GM18499 (cell line): ENCODE measurements around the gene IPO13.

ENCODE experiments used
- ATAC-seq: cut with Tn5 transposase; IDR thresholded peaks from one replicate; pipeline ENCODE4 v1.9.1; 2021; ENCODE audit warnings: moderate number of reproducible peaks; ENCODE audit not compliant: insufficient read depth, unreplicated experiment

The IPO13 gene

GRCh38 chr1:43984855-43985254 lies 38.1 kb downstream of the IPO13 start:
- ATAC-seq, result no peak

DNA sequence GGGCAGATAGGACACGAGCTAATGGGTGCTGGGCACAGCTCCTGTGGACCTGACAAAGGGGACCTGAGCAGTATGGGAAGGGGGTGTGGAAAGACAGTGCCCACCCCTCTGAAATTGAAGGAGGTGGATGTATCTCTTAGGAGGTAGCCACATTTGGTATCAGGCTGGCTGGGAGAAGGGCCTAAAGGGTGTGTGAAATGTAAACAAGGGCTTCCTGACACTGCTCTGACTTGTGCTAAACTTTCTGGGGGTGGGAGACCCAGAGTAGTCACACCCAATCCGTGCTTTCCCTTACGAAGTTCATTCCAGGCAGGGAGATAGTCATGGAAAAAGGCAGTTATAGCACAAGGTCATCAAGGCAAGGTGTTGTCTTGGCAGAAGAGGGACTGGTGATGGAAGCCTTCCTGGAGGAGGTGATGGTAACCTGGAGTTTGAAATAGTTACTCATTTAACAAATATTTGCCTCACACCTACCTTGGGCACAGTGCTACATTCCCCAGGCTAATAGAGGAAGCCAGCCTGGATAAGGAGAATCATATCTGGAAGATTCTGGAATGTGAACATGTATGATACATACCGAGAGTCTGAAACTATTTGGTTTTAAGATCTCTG lies 39.3 kb downstream of the IPO13 start:
- ATAC-seq, result no peak

DNA sequence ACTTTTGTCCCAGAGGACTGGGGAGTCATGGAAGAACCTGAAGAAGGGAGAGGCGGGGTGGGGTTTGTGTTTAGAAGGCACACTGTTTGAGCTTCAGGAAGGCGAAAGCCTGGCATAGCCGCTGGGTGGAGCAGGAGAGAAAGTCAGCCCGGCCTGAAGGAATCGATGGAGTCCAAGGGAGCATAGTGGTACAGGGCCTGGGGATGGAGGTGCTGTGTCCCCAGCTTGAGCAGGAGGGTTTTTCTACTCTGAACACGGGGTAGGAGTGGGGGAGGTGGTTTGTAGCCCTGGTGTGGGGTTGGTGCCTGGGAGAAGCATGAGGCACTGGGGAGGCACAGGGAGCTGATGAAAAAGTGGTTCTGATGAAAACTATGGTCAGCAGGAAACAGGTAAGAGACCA lies 40.0 kb downstream of the IPO13 start:
- ATAC-seq, result no peak

- no peak for ATAC-seq
Observed at GRCh38 chr1:43987159-43987902, 40.6 kb downstream of the IPO13 start.

GRCh38 chr1:43990271-43991199 lies 43.8 kb downstream of the IPO13 start:
- no peak for ATAC-seq

- ATAC-seq, result no peak
Observed at GRCh38 chr1:43991200-43991475, 44.4 kb downstream of the IPO13 start.

- no peak for ATAC-seq
Observed at GRCh38 chr1:43991476-43992231, 44.9 kb downstream of the IPO13 start, which contains the start of gene CCDC24. Gene CCDC24 (plus strand): TSS chr1:43991599. CDS start chr1:43991879, 280 bp downstream.

- no peak for ATAC-seq
Observed at GRCh38 chr1:43992232-43992995, 45.7 kb downstream of the IPO13 start.

DNA sequence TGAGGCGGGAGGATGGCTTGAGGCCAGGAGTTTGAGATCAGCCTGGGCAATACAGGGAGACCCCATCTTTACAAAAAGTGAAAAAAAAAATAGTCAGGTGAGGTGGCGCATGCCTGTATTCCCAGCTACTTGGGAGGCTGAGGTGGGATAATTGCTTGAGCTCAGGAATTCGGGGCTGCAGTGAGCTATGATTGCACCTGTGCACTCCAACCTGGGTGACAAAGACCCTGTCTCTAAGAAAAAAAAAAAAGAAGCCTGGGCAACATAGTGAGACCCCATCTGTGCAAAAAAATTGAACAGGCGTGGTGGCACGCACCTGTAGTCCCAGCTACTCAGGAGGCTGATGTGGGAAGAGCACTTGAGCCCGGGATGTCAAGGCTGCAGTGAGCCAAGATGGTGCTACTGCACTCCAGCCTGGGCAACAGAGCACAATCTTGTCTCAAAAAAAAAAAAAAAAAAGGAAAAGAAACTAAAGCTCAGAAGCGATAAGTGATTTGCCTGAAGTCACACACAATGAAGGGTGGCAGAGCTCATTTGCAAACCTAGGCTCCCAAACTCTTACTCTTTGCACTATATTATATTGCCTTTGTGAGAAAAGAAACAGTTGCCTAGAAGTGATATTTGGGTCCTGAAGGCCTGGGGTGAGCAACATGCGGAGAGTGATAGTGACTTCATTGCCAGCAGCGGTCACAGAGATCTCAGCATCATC lies 46.6 kb downstream of the IPO13 start:
- no peak for ATAC-seq

- ATAC-seq, result no peak
Observed at GRCh38 chr1:43994071-43994470, 47.3 kb downstream of the IPO13 start.

DNA sequence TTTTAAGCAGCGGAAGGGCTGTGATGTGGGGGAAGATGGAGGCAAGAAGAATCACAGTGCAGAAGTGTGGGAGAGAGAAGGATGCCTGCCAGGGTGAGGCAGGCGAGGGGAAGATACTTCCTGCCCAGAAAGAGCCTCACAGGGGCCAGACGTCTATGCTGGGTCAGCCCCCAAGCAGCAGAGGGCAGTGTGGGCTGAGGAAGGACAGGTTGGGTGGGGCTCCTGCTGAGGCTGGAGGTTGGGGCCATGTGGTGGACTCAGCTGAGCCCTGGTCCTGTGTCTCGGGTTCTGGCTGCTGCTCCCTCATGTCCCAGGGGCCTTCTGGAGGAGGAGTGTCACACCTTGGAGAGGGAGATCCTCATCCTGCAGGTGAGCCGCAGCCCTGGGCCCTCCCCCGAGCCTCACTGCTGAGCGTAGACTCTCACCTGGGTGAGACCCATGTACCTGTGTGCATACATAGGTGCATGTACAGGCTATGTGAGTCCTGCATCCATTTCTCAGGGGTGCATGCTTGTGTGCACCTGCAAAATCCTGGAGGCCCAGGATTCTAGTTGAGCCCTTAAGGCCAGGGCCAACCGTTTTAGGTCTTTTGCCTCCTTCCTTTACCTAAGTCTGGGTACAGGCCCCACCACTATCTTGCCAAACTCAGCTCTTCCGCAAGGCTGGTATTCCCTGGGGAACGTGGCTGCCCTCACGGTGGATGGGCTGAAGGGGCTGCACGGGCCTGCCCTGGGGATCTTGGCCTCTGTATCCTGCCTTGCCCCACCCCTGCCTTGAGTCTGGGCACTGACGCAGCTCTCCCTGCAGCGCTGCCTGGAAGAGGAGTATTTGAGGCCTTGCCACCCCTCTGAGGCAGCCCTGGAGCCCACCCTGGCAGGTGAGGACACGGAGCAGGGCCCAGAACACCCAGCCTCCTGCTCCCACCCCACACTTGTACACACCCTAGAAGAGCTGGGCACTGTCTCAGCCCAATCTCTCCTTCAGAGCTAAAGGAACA lies 48.3 kb downstream of the IPO13 start:
- no peak for ATAC-seq

DNA sequence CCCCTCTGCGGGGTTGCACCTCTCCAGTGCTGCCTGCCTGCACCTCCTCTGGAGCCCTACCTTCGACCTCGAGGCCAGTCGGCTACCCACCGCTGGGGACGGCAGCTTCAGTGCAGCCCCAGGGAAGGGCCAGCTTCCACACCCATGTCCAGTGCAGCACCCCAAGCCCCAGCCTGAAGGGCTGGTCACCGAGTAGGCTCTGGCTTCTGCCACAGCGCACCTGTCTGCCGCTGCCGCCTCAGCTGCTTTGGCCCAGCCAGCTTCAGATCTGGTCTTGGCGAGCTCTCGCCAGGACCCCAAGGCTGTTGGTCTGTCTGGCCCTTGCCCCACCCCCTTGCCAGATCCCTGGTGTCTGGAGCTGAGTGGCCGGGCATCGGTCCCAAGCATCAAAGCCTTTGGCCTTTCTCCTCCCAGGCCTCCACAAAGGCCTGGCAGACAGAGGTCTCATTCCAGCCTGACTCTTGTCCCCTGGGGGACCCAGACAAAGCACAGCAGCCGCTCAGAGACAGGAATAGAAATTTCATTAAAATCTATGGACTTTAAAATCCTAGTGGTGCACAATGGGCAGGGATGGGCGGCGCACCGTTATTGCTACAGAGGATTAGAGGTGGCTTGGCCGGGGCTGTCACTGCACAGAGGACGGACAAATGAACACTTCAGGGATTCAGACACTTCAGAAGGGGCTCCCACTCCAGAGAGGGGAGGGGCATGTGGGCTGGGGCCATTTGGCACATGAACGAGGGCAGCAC lies 49.4 kb downstream of the IPO13 start:
- ATAC-seq, result no peak

DNA sequence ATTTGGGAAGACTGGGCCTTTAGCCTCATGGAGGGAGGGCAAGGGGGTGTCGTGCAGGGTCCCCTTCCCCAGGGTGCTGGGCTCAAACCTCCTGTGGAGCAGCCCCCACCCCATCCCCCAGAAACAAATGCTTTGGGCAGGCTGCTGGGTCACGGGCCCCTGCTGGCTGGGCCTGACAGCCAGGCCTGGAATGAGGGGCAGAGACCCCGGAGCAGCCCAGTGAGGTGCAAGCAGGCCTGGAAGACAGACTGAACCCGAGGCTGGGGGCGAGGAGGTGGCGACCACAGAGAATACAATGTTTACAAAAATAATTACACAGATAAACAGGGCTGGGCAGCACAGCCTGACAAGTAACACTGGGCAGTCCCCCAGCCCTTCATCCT lies 50.0 kb downstream of the IPO13 start:
- ATAC-seq, result no peak

DNA sequence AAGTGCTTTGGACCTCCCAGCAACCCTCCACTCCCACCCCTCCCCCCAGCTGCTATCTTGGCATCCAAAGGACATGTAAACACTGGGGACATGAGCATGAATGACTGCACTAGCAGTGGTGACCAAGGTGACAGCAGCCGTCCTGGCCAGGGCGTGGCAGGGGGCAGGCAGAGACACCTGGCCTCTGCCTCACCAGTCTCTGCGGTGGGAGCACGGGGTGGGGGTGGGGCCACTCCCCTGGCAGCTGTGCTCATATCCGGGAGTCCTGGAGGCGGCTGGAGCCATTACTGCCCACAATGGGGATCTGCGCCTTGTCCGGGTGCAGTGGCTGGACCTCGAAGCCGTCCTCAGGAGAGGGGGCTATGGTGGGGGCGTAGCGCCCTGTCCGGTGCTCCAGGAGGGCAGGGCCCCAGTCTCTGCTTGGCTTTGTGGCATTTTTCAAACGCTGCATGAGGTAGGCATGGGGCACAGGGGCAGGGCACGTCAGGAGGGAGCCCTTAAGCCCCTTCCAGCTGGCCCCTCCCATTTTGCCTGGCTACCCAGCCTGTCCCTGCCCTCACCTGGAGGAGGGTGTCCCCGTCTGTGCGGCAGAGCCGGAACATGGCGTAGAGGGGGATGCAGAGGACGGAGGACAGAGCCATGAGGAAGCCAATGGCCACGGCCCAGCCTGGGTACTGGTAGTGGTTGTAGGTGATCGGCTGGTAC lies 50.7 kb downstream of the IPO13 start:
- no peak for ATAC-seq

DNA sequence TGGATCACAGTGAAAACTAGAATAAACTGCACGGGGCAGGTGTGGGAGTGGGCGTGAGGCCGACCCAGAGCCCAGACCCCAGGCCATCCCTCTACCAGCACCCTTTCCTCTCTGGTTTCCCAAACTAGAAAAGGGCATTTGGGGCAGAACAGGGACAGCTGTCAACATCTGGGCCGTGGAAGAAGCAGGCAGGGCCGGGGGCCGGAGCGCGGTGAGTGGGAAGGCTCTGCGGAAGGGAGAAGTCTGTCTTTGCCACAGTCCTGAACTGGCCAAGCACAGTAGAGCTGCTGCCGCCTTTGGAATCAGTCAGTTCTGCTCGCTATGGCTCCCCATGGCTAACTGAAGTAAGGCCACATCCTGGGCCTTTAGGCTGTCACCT lies 51.2 kb downstream of the IPO13 start:
- ATAC-seq, result no peak

DNA sequence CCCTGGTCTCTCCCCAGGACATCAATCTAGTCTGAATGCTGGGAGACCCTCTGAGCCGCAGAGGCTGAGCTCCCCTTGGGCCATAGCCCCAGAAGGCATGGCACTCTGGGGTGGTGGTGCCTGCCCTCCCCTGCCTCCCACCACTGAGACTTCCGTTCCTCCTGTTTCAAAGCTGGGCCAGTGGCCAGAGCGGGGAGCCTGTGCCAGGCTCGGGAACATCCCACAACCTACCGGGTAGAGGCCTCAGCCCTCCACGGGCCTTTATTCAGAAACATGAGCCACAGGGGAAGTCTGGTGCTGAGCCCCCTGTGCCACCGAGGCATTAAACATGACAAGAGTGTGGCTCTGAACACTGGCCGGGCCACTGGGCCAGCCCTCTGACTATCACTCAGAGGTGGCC lies 52.7 kb downstream of the IPO13 start:
- no peak for ATAC-seq

DNA sequence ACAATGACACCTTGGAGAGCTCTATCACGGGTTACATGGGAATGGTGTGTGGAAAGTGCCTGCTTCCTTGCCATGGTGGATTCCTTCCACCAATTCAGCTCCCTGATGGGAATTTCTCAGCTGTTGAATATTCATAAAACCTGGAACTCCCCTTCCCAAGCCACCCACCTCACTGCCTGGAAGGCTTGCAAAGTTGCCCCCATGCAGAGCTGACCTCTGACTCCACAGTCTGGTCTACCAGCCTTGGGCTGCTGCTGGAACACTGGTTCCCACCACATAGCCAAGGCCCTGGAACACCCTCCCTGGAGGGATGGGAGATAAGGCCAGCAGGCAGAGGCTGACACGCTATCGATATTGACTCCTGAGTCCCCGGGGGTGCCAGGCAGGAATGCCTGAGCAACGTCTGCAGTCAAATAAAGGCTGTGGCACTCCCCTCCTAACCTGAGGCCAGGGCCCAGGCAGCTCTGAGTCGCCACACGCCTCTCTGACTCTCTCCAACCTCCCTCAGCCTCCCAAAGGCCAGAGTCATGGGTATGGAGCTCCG lies 53.4 kb downstream of the IPO13 start:
- no peak for ATAC-seq
